PFSK-1 (cell line): ENCODE measurements around the gene CEBPG.

Source experiments
- SIN3A ChIP-seq: IDR thresholded peaks from 2 replicates; pipeline ENCODE4 v1.6.1; 2012; ENCODE audit warnings: mild to moderate bottlenecking, low read length, moderate library complexity, borderline replicate concordance; ENCODE audit not compliant: insufficient read depth
- TF ChIP-seq, protein P1 (sequence below), 2 experiments: IDR thresholded peaks; 2 replicates each; pipeline versions ENCODE4 v1.6.1 to v1.8.0; 2011 to 2012; ENCODE audit warnings: low read depth in 2 of 2, low read length in 2 of 2, control low read depth in 1 of 2, inconsistent platforms in 1 of 2, mild to moderate bottlenecking in 1 of 2, moderate library complexity in 1 of 2; ENCODE audit not compliant: insufficient read depth in 1 of 2

DNA sequence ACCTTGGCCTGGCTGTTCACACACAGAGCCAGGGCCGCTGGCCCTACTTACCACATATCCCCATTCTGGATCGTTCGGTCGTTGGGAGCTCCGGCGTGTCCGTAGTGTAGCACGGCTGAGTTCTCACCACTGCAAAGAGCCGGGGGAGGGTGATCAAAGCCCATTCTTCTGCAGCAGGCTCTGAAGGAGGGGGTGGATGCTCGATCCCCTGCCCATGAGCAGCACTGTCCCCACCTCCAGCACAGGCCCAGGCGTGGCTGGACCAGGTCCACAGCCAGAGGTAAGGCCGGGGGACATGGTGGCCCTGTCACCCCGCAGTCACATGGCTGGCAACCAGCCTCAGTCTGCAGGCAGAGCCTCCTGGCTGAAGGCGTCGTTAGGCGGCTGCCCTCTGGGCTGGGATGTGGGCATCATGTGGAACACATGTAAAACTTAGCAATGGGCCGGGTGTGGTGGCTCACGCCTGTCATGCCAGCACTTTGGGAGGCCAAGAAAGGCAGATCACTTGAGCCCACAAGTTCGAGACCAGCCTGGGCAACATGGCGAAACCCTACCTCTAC lies 38.2 kb downstream of the CEBPG start:
- TF ChIP-seq, protein P1, sequence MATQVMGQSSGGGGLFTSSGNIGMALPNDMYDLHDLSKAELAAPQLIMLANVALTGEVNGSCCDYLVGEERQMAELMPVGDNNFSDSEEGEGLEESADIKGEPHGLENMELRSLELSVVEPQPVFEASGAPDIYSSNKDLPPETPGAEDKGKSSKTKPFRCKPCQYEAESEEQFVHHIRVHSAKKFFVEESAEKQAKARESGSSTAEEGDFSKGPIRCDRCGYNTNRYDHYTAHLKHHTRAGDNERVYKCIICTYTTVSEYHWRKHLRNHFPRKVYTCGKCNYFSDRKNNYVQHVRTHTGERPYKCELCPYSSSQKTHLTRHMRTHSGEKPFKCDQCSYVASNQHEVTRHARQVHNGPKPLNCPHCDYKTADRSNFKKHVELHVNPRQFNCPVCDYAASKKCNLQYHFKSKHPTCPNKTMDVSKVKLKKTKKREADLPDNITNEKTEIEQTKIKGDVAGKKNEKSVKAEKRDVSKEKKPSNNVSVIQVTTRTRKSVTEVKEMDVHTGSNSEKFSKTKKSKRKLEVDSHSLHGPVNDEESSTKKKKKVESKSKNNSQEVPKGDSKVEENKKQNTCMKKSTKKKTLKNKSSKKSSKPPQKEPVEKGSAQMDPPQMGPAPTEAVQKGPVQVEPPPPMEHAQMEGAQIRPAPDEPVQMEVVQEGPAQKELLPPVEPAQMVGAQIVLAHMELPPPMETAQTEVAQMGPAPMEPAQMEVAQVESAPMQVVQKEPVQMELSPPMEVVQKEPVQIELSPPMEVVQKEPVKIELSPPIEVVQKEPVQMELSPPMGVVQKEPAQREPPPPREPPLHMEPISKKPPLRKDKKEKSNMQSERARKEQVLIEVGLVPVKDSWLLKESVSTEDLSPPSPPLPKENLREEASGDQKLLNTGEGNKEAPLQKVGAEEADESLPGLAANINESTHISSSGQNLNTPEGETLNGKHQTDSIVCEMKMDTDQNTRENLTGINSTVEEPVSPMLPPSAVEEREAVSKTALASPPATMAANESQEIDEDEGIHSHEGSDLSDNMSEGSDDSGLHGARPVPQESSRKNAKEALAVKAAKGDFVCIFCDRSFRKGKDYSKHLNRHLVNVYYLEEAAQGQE (IDR thresholded peaks at IDR 0.05; ENCODE audit: insufficient read depth in 1 of 2, low read depth in 2 of 2, low read length in 2 of 2), result no peak
- TF ChIP-seq SIN3A, result no peak
